H1 (cell line): ENCODE measurements around the gene PECR. TPM values are rescaled to one million over a fixed set of nuclear protein-coding genes. Genes with fewer than 3 reads are reported as not detected.

Experiments
- CTCF ChIA-PET: fragments of 300-600 bp; sonication (Branson Sonifier 250); formaldehyde crosslinking; loops from one replicate; lab custom pipeline; 2021; ENCODE audit not compliant: partially characterized antibody; lab: Charles Lee
- POLR2A ChIA-PET: fragments of 300-600 bp; sonication (Branson Sonifier 250); formaldehyde crosslinking; loops from one replicate; lab custom pipeline; 2021; ENCODE audit warnings: inconsistent platforms; ENCODE audit not compliant: partially characterized antibody; lab: Charles Lee
- DNase-seq, 2 experiments: peaks; one replicate each; pipeline versions ENCODE4 v3.0.0 to v3.0.0-alpha.2; 2010 to 2022; ENCODE audit warnings: low spot score in 2 of 2, low read depth in 1 of 2, mixed read lengths in 1 of 2
- FAIRE-seq: peaks from 2 replicates; lab custom pipeline; 2011; peaks lifted over from hg19 to GRCh38; lab: Jason Lieb, UNC
- H2AFZ ChIP-seq: 2 replicates; pipeline ENCODE4 v1.8.1; 2012; ENCODE audit warnings: low read length, inconsistent platforms
- H2AK5ac ChIP-seq: 2 replicates; pipeline ENCODE4 v1.6.1; 2013; ENCODE audit warnings: low read depth, low read length
- H2BK120ac ChIP-seq: replicated peaks from 2 replicates; pipeline ENCODE3; 2013; ENCODE audit warnings: low read depth, low read length, inconsistent platforms
- H2BK12ac ChIP-seq: 2 replicates; pipeline ENCODE4 v1.6.1; 2013; ENCODE audit warnings: low read depth, low read length
- H2BK15ac ChIP-seq: 2 replicates; pipeline ENCODE4 v1.6.1; 2013; ENCODE audit warnings: low read length
- H2BK20ac ChIP-seq: 2 replicates; pipeline ENCODE4 v1.6.1; 2013; ENCODE audit warnings: low read length
- H2BK5ac ChIP-seq: 2 replicates; pipeline ENCODE4 v1.6.1; 2013; ENCODE audit warnings: low read depth, low read length
- H3K14ac ChIP-seq: 2 replicates; pipeline ENCODE4 v1.6.1; 2013; ENCODE audit warnings: inconsistent platforms; ENCODE audit not compliant: insufficient read length
- H3K18ac ChIP-seq: 2 replicates; pipeline ENCODE4 v1.6.1; 2013; ENCODE audit warnings: low read length; ENCODE audit errors: extremely low read depth
- H3K23ac ChIP-seq: 2 replicates; pipeline ENCODE4 v1.6.1; 2013; ENCODE audit warnings: inconsistent platforms; ENCODE audit not compliant: insufficient read length
- H3K23me2 ChIP-seq: 2 replicates; pipeline ENCODE4 v1.6.1; 2013; ENCODE audit warnings: low read depth, low read length
- H3K27ac ChIP-seq: 2 replicates; pipeline ENCODE4 v1.6.1; 2011; ENCODE audit warnings: low read depth, low read length, inconsistent platforms
- H3K27me3 ChIP-seq, 4 experiments: replicated peaks in 1 of 4; 1 replicate in 1 of 4; 2 replicates in 3 of 4; pipeline versions ENCODE4 v1.6.1 to v1.8.1; 2011 to 2013; ENCODE audit warnings: low read length in 3 of 4, mild to moderate bottlenecking in 3 of 4, inconsistent platforms in 2 of 4, mixed read lengths in 2 of 4, moderate library complexity in 1 of 4; ENCODE audit not compliant: control insufficient read depth in 3 of 4, insufficient read depth in 3 of 4; ENCODE audit errors: extremely low read depth in 1 of 4
- H3K36me3 ChIP-seq, 4 experiments: 2 replicates each; pipeline versions ENCODE4 v1.6.1 to v1.8.1; 2011 to 2013; ENCODE audit warnings: mild to moderate bottlenecking in 4 of 4, low read length in 3 of 4, moderate library complexity in 2 of 4, control low read depth in 1 of 4, inconsistent platforms in 1 of 4; ENCODE audit not compliant: insufficient read depth in 4 of 4, control insufficient read depth in 2 of 4
- H3K4ac ChIP-seq: replicated peaks from 2 replicates; pipeline ENCODE3; 2013; ENCODE audit warnings: low read length, low read depth, mixed read lengths, inconsistent platforms; ENCODE audit not compliant: insufficient read length
- H3K4me1 ChIP-seq, 4 experiments: replicated peaks in 1 of 4; 1 replicate in 1 of 4; 2 replicates in 3 of 4; pipeline versions ENCODE4 v1.6.1 to v1.8.1; 2011 to 2013; ENCODE audit warnings: low read length in 3 of 4, inconsistent platforms in 2 of 4, mixed read lengths in 1 of 4; ENCODE audit not compliant: insufficient read depth in 4 of 4, control insufficient read depth in 3 of 4
- H3K4me2 ChIP-seq, 2 experiments: 2 replicates each; pipeline versions ENCODE4 v1.6.1 to v1.8.1; 2011 to 2013; ENCODE audit warnings: low read depth in 2 of 2, low read length in 2 of 2, control low read depth in 1 of 2, inconsistent platforms in 1 of 2, mild to moderate bottlenecking in 1 of 2; ENCODE audit not compliant: insufficient read depth in 1 of 2
- H3K4me3 ChIP-seq, 4 experiments: fragments of 200-600, 300-600 bp in 1 of 4; sonication (generic), shearing (Covaris generic), sonication (Bioruptor Twin) in 1 of 4; 2 replicates each; pipeline versions ENCODE4 v1.5.1 to v1.8.1; 2011 to 2016; ENCODE audit warnings: low read length in 4 of 4, low read depth in 3 of 4, control low read depth in 2 of 4, inconsistent platforms in 2 of 4, mild to moderate bottlenecking in 2 of 4, mixed read lengths in 1 of 4, moderate library complexity in 1 of 4; ENCODE audit not compliant: insufficient read depth in 2 of 4; ENCODE audit errors: extremely low read depth in 1 of 4
- H3K56ac ChIP-seq: replicated peaks from 2 replicates; pipeline ENCODE3; 2013; ENCODE audit warnings: low read depth, mild to moderate bottlenecking, mixed read lengths, low read length, inconsistent platforms; ENCODE audit not compliant: insufficient read length
- H3K79me1 ChIP-seq: 2 replicates; pipeline ENCODE4 v1.6.1; 2013; ENCODE audit warnings: low read depth, low read length, control low read depth
- H3K79me2 ChIP-seq, 2 experiments: 2 replicates each; pipeline versions ENCODE4 v1.6.1 to v1.8.1; 2012 to 2013; ENCODE audit warnings: low read length in 2 of 2, mild to moderate bottlenecking in 2 of 2, inconsistent platforms in 1 of 2; ENCODE audit not compliant: insufficient read depth in 2 of 2, control insufficient read depth in 1 of 2
- H3K9ac ChIP-seq, 4 experiments: replicated peaks in 1 of 4; 1 replicate in 1 of 4; 2 replicates in 3 of 4; pipeline versions ENCODE4 v1.6.1 to v1.8.1; 2011 to 2013; ENCODE audit warnings: low read depth in 3 of 4, low read length in 3 of 4, control low read depth in 2 of 4, mild to moderate bottlenecking in 2 of 4, moderate library complexity in 2 of 4, inconsistent platforms in 1 of 4; ENCODE audit errors: extremely low read depth in 1 of 4
- H3K9me3 ChIP-seq, 2 experiments: 2 replicates each; pipeline versions ENCODE4 v1.6.1 to v1.8.1; 2012 to 2013; ENCODE audit warnings: mild to moderate bottlenecking in 2 of 2, moderate library complexity in 2 of 2, control low read depth in 1 of 2, inconsistent platforms in 1 of 2, low read depth in 1 of 2, low read length in 1 of 2, mixed read lengths in 1 of 2; ENCODE audit not compliant: insufficient read depth in 2 of 2
- H4K20me1 ChIP-seq, 2 experiments: replicated peaks in 1 of 2; 2 replicates each; pipeline versions ENCODE3 to v1.8.1; 2011 to 2013; ENCODE audit warnings: inconsistent platforms in 2 of 2, low read length in 2 of 2, mild to moderate bottlenecking in 1 of 2; ENCODE audit not compliant: insufficient read depth in 2 of 2, control insufficient read depth in 1 of 2
- H4K5ac ChIP-seq: 2 replicates; pipeline ENCODE4 v1.6.1; 2013; ENCODE audit warnings: low read length, low read depth, mixed read lengths, inconsistent platforms; ENCODE audit not compliant: insufficient read length
- H4K8ac ChIP-seq: 2 replicates; pipeline ENCODE4 v1.8.0; 2013; ENCODE audit warnings: mild to moderate bottlenecking, moderate library complexity, low read length, inconsistent platforms; ENCODE audit not compliant: insufficient read depth; ENCODE audit errors: extremely low read depth
- H4K91ac ChIP-seq: replicated peaks from 2 replicates; pipeline ENCODE3; 2013; ENCODE audit warnings: low read length, mixed read lengths, inconsistent platforms; ENCODE audit not compliant: insufficient read length
- PHF8 ChIP-seq: fragments of 200-600 bp; sonication (generic); conservative IDR thresholded peaks from 2 replicates; pipeline ENCODE4 v1.7.1; 2012; ENCODE audit warnings: low read depth, mild to moderate bottlenecking, inconsistent platforms, low read length, moderate library complexity
- WGBS, 2 experiments: shearing (Covaris generic) in 1 of 2; methylation state at CpG; one replicate each; pipeline versions ENCODE4 v1.1.6 to v1.1.7; 2013 to 2015; ENCODE audit warnings: low lambda C conversion rate in 2 of 2, mixed read lengths in 2 of 2, inconsistent platforms in 1 of 2, low coverage in 1 of 2, missing lambda C conversion rate in 1 of 2; ENCODE audit not compliant: insufficient replicate concordance in 2 of 2, insufficient coverage in 1 of 2, insufficient read length in 1 of 2; ENCODE audit errors: extremely low coverage in 1 of 2, missing lambda C conversion rate in 1 of 2; 5-methylcytosine and 5-hydroxymethylcytosine counted together
- polyA plus RNA-seq, 7 experiments: library from polyadenylated mRNA; depleted of rRNA in 3 of 7; stranded (reverse) in 5 of 7; unstranded in 2 of 7; fragments of >200 nt in 5 of 7; fragments of 200-250 nt in 2 of 7; gene quantifications; 1 replicate in 5 of 7; 2 replicates in 1 of 7; 4 replicates in 1 of 7; pipeline versions ENCODE4 v1.2.1 to v1.2.3, GENCODE V29; 2011 to 2013; ENCODE audit warnings: missing spikeins in 2 of 7, mixed read lengths in 2 of 7
- total RNA-seq: library from RNA; stranded (reverse); fragmentation: NEBNext Ultra II Directional; extraction: Animal tissue kit (Norgen Biotek cat#: 25700); gene quantifications from 2 replicates; pipeline ENCODE4 v1.2.1, GENCODE V29; 2021

PECR gene
- total and polyA plus RNA-seq, 2 of the 8 experiments (the other 6 are each of a cell fraction or from before 2014, with no cell fraction given), result 15.9 to 19.2 TPM

DNA sequence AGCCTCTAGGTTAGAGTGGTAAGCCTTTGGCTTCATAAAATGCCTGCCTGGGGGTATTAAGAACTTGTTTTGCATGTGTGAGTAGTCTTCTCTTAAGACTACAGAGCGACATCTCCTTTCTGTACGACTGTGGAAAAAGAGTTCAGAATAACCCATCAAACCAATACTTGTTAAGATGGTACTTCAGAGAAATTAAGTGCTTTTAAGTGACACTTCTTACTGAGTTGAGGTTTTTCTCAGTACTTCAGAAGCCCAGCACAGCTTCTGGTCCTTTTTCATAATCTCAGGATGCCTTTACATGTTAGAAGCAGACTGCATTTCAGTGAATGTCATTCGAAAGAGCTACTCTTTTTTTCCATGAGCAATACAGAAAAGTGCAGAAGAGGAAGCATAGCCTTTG, 38.4 kb upstream of the PECR start:
- WGBS, 2 experiments, result 91% methylated on average over 3 of the region's 3 CpGs; no CpG with 5 or more reads in 1 of the 2 experiments
- no peak overlapping the region for H3K4me3 ChIP-seq
- no peak overlapping the region for H4K91ac ChIP-seq
- no peak overlapping the region for H2BK15ac ChIP-seq
- H3K9ac ChIP-seq, result no peak overlapping the region
- POLR2A ChIA-PET, result interaction anchor here (0.7 to 12.0 kb wide), 13 partner anchors 10 to 520 kb away, joined by 3 to 101 read pairs (median 5); partner anchors contain the start of genes PECR, TMEM169 and XRCC5
- no peak overlapping the region for H3K27ac ChIP-seq
- no peak overlapping the region for H3K18ac ChIP-seq
- no peak overlapping the region for H3K14ac ChIP-seq
- no peak overlapping the region for H2BK120ac ChIP-seq
- no peak overlapping the region for H3K56ac ChIP-seq
- H2AK5ac ChIP-seq, result no peak overlapping the region
- H3K36me3 ChIP-seq, result peaks cover 56 to 100% (median 83%) of the 10 kb centered on the region in 4 experiments
- H3K9me3 ChIP-seq, result no peaks in the 10 kb centered on the region
- FAIRE-seq (no peak), DNase-seq (no peak)
- H3K4me2 ChIP-seq, result no peak overlapping the region
- TF ChIP-seq PHF8, result no peak
- no peak overlapping the region for H2AFZ ChIP-seq
- no peak overlapping the region for H4K5ac ChIP-seq
- H3K23ac ChIP-seq, result no peak overlapping the region
- H3K4me1 ChIP-seq, result peaks cover 0 to 6% (median 5%) of the 10 kb centered on the region in 4 experiments; a peak in 5 of 7 replicates
- H3K79me2 ChIP-seq, result peaks cover 10 to 84% of the 10 kb centered on the region in 2 experiments; a peak in 3 of 4 replicates
- no peak overlapping the region for H4K8ac ChIP-seq
- no peak overlapping the region for H2BK12ac ChIP-seq
- no peak overlapping the region for H2BK5ac ChIP-seq
- no peaks in the 10 kb centered on the region for H3K27me3 ChIP-seq
- H3K23me2 ChIP-seq, result no peaks in the 10 kb centered on the region
- H4K20me1 ChIP-seq, result peaks cover 0 to 2% of the 10 kb centered on the region in 2 experiments
- CTCF ChIA-PET, result interaction anchor here (0.7 to 3.8 kb wide), 5 partner anchors 9 to 84 kb away, joined by 3 to 18 read pairs (median 3); no protein-coding TSS in a partner anchor
- peaks cover 7% of the 10 kb centered on the region; the same call in 1 of the 2 replicates for H3K79me1 ChIP-seq
- H2BK20ac ChIP-seq, result no peak overlapping the region
- no peak overlapping the region for H3K4ac ChIP-seq
